ENCODE results near the gene CMTM7.
"Not testable (repeated sequence)": the region's sequence is repeated elsewhere in the genome, so short reads cannot be mapped to it uniquely, and the experiment has no call there.

The CMTM7 gene

DNA sequence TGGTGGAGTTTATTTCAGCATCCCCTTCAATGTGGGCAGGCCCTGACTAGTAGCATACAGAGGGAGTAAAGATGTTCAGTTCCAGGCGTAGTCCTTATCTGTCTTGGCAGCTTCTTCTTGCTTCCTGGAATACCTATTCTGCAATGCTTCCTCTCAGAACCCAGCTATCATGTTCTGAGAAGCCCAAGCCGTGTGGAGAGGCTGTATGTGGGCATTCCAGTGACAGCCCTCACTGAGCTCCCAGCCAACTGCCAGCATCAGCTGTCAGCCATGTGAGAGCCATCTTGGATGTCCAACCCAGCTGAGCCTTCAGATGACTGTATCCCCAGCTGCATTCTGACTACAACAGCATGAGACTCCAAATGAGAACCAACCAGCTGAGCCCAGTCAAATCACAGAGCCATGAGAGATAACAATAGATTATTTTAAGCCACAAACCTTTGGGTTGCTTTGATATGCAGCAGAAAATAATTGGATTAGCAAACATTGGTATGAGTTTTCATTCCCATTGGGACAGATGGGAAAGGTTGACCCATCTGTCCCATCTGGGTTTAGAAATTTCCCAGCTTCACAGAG, 8.4 kb upstream of the CMTM7 start:
- no peak for DNase-seq (ENCODE audit: low read depth)

DNA sequence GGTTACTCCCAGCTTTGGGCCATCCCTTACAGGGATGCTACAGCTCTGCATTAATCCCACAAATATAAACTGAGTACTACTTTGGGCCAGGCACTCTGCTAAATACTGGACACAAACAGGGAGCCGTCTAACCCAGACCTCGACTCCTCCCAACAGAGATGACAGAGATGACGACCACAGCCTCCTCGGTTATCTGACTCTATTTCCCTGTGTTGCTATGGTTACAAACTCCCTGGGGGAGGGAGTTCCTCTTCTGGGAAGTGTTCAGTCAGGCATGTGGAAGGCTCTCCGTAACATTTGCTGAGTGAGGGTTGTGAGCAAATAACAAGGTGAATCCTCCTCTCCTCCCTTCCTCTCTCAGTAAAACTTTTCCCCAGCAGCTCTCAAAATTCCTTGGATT, 6.7 kb upstream of the CMTM7 start:
- DNase-seq (ENCODE audit: low read depth), result no peak

GRCh38 chr3:32387512-32387911, 4.1 kb upstream of the CMTM7 start:
- no peak for DNase-seq (ENCODE audit: low read depth)

DNA sequence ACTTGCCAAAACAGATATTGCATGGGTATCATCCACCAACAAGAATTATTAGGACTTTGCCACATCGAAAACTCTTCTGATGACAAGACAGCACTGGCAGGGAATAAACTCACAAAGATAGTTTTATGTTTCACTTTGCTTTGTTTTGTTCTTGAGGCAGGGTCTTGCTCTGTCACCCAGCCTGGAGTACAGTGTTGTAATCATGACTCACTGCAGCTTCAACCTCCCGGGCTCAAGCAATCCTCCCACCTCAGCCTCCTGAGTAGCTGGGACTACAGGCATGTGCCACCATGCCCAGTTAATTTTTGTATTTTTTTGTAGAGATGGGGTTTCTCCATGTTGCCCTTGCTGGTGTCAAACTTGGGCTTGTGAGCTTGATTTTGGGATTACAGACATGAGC, 2.1 kb upstream of the CMTM7 start:
- DNase-seq (ENCODE audit: low read depth), result not testable (repeated sequence)

- DNase-seq (ENCODE audit: low read depth), result no peak
Observed at GRCh38 chr3:32392536-32393302, 1.1 kb downstream of the CMTM7 start.

GRCh38 chr3:32395496-32395895, 3.8 kb downstream of the CMTM7 start:
- no peak for DNase-seq (ENCODE audit: low read depth)

DNA sequence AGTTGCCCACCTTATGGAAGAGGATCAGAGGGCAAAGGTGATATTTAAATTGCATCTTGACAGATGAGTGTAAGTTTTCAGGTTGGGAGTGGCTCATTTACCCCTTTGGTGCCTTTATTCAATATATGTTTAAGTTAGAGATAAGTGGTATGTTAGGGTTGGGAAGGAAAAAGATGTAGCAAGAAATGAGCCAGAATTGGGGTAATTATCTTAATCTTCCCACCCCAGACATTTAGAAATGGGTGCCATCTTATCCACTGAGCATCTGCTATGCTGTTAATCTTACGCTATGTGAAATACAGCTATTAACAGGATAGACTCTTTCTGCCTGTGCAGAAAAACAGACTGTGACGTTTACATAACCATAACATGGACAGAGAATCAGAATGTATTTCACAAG, 6.3 kb downstream of the CMTM7 start:
- no peak for DNase-seq (ENCODE audit: low read depth)

DNA sequence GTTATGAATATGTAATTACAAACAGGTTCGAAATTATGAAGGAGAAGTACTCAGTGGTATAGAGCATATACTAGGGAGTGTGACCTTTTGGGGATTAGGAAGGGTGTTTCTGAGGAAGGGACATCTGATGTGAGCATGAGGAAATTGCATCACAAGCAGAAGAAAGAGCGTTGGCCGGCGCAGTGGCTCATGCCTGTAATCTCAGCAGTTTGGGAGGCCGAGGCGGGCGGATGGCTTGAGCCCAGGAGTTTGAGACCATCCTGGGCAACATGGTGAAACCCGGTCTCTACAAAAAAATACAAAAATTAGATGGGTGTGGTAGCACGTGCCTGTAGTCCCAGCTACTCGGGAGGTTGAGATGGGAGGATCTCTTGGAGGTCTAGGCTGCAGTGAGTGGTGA, 6.9 kb downstream of the CMTM7 start:
- DNase-seq (ENCODE audit: low read depth), result no peak

- no peak for DNase-seq (ENCODE audit: low read depth)
Observed at GRCh38 chr3:32399030-32399620, 7.5 kb downstream of the CMTM7 start.

- DNase-seq (ENCODE audit: low read depth), result no peak
Observed at GRCh38 chr3:32401126-32401525, 9.5 kb downstream of the CMTM7 start.

GRCh38 chr3:32401556-32402081, 10.0 kb downstream of the CMTM7 start:
- no peak for DNase-seq (ENCODE audit: low read depth)

DNA sequence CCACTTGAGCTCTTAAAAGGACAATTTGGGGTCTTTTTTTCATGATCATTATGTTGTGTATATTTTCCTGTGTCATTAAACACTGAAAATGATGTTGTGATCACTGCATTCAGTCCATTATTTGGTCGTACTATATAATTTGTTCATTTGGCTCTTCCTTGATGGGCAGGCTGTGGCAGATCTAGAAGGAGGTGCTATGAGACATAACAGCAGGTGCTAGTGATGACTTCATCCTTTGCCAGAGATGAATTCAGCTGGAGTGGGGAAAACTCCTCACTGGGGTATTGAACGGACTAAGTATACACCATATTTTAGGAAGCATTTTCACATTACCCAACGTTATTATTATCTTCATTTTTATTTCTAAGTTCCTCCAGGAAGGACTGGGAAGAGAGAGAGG, 12.0 kb downstream of the CMTM7 start:
- no peak for DNase-seq (ENCODE audit: low read depth)

- no peak for DNase-seq (ENCODE audit: low read depth)
Observed at GRCh38 chr3:32404714-32405113, 13.1 kb downstream of the CMTM7 start.

GRCh38 chr3:32405155-32405554, 13.5 kb downstream of the CMTM7 start:
- no peak for DNase-seq (ENCODE audit: low read depth)

DNA sequence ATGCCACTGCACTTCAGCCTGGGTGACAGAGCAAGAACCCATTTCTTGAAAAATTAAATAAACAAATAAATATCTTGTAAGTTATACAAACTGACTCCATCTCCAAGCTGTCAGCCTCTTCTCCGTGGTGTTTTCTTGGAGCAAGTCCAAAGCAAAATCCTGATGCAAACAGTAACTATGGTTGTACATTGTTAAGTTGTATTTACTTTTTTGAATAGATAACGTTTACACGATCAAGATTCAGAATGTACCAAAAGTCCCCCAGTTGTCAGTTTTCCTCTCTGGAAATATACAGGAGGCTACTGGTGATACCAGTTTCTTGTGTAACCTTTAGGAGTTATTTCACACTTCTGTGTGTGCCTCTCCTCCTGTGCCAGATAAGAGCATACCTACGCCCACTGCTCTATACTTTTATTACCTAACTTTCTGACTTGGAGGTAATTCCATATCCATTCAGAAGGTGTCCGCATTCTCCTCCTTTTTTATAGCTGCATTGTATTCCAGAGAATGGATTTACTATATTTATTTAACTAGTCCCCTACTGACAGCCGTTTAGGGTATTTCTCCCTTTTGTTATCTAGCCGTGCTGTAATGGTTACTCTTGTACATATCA, 14.2 kb downstream of the CMTM7 start:
- DNase-seq (ENCODE audit: low read depth), result no peak

- no peak for DNase-seq (ENCODE audit: low read depth)
Observed at GRCh38 chr3:32406486-32407408, 15.1 kb downstream of the CMTM7 start.

DNA sequence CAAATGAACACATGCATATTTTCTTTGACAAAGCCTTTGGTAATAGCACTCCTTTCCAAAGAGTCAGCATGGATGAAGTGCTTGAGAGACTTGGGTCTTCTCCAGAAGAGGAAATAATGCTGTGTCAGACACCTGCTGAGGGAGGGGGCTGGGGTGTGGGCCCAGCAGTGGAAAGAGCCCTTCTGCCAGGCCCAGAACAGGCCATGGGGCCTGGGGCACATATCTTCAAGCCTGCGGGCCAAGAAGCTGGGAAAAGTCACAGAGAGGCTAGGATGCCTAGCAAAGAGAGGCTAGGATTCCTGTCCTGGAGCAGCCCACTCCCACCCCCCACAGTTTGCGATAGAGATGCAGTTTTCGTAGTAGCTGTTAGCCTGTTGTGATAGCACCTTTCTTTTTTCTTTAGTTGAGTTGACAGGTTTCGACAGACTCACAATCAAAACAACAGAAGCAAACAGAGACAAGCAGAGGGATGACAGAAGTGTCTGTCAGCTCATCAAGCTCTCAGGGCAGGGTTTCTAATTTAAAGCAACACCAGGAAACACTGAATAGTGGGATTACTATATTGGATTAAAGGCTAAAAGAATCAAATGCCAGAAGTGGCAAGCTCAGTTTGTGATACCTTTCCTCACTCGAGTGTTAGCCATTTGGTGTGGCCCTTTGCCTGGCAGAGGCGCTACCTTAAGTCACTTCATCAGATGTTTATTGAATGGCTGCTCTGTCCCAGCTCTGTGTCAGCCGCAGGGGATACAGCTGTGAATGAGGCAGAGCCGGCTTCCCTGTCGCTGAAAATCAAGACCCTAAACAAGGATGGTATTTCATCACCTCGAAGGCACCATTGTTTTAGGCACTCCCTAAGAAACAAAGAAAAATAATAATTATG, 19.0 kb downstream of the CMTM7 start:
- no peak for DNase-seq (ENCODE audit: low read depth)

GRCh38 chr3:32411442-32411841, 19.8 kb downstream of the CMTM7 start:
- DNase-seq (ENCODE audit: low read depth), result no peak

GRCh38 chr3:32412887-32413286, 21.2 kb downstream of the CMTM7 start:
- no peak for DNase-seq (ENCODE audit: low read depth)

- no peak for DNase-seq (ENCODE audit: low read depth)
Observed at GRCh38 chr3:32413845-32414521, 22.3 kb downstream of the CMTM7 start.

Data from stimulated activated CD8-positive, alpha-beta memory T cell treated with anti-CD3 and anti-CD28 coated beads, Interleukin-15, amount 100 ng/mL, for 1 hour (primary cell).